ENCODE measurements around the gene NDUFB4.
"Not testable (repeated sequence)": the region's sequence is repeated elsewhere in the genome, so short reads cannot be mapped to it uniquely, and the experiment has no call there.

Gene NDUFB4

GRCh38 chr3:120569222-120570057, 26.7 kb upstream of the NDUFB4 start:
- no peak for DNase-seq (ENCODE audit: low spot score)

DNA sequence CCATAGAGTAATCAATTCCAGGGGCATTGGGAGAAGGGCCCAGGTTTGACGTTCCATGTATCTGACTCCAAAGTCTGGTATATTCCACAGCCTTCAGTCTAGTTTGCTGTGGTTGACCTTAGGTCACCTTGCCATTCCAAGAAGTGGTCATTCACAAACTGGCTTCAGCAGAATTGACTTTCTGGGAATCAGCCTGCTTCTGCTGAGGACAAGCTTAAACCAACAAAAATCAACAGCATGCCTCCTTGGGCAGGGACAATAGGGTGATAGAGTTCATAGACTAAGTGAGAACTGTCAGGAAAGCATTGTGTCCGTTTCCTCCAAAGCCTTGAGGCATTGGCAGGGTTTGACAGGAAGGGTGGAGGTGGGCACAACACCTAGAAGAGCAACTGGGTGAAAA, 24.1 kb upstream of the NDUFB4 start:
- no peak for DNase-seq (ENCODE audit: low spot score)

GRCh38 chr3:120587332-120587975, 8.7 kb upstream of the NDUFB4 start:
- no peak for DNase-seq (ENCODE audit: low spot score)

DNA sequence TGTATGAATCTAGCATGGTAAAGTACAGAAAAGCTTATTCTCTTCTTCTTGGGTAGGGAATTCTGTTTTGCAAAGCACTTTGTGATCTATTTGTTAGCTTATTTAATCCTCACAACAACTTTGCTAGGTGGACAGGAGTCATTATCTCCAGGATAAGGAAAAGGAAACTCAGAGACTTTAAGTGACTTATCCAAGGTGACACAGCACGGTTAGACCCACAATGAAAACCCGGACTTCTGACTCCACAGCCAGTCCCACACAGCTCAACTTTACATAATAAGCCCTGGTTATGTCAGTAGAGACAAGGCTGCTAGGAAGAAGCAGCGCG, 384 bp upstream of the NDUFB4 start:
- DNase-seq (ENCODE audit: low spot score) = no peak

DNA sequence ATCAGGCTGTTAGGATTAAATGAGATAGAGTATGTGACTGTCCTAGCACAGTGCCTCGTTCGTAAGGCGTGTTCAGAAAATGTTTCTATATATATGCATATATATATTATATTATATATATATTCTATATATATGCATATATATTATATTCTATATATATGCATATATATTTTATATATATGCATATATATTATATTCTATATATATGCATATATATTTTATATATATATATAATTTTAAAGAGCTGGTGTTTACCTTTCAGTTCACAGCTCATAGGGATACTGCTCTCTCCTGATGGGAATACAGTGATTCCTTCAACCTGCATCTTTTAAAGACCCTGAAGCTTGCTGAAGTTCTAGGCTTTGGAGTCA, 702 bp downstream of the NDUFB4 start:
- no peak for DNase-seq (ENCODE audit: low spot score)

- DNase-seq (ENCODE audit: low spot score) = no peak
Measured at GRCh38 chr3:120597445-120598049, 1.4 kb downstream of the NDUFB4 start.

DNA sequence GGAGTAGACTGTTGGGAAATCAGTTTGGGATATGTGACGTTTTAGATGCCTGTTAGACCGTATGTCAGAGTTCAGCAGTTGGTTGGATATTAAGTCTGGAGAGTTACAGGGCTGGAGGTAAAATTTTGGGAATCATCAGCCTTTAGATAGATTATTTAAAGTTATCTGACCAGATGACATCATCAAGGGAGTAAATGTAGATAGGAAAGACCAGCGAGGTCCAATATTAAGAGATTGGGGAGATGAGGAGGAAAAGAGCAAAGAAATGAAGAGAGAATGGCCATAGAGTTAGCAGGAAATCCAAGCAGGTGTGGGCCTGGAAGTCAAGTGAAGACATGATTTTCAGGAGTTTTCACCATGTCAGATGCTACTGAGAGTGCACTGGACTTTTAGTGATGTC, 3.1 kb downstream of the NDUFB4 start:
- DNase-seq (ENCODE audit: low spot score) = no peak

- no peak for DNase-seq (ENCODE audit: low spot score)
Measured at GRCh38 chr3:120601554-120601953, 5.4 kb downstream of the NDUFB4 start.

DNA sequence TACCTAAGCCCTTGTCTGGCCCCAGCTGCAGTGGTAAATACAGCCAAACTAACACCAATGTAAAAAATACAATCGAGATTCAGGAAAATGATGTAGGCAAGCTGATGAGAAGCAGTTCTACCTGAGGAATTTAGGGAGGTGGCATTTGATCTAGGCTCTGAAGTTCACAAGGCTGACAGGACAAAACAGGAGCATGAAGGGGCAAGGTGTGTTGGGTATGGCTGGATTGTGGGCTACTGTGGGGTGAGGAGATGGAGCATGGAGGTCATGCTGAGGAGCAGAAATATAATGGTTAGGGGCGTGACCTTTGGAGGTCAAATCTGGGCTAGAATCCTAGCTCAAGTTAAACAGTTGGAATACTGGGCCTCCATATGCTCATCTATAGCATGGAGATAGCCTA, 6.5 kb downstream of the NDUFB4 start:
- no peak for DNase-seq (ENCODE audit: low spot score)

- no peak for DNase-seq (ENCODE audit: low spot score)
Measured at GRCh38 chr3:120604382-120604781, 8.2 kb downstream of the NDUFB4 start.

DNA sequence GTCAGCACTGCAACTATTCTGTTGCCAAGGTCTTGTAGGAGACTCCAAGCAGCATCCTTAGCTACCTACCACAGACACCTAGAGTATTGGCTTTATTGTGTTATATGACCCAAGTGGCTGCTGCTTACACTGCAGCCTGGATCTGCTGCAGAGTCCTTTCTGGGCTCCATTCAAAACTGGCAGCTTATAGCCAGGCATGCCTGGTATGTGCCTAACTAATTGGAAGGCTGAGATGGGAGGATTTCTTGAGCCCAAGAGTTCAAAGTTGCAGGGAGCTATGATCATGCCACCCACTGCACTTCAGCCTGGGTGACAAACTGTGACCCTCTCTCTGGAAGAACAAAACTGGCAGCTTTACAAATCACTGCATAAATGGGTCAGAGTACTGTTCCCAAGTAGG, 8.6 kb downstream of the NDUFB4 start:
- no peak for DNase-seq (ENCODE audit: low spot score)

GRCh38 chr3:120608506-120608905, 12.4 kb downstream of the NDUFB4 start:
- DNase-seq (ENCODE audit: low spot score) = no peak

GRCh38 chr3:120614765-120615164, 18.6 kb downstream of the NDUFB4 start:
- no peak for DNase-seq (ENCODE audit: low spot score)

DNA sequence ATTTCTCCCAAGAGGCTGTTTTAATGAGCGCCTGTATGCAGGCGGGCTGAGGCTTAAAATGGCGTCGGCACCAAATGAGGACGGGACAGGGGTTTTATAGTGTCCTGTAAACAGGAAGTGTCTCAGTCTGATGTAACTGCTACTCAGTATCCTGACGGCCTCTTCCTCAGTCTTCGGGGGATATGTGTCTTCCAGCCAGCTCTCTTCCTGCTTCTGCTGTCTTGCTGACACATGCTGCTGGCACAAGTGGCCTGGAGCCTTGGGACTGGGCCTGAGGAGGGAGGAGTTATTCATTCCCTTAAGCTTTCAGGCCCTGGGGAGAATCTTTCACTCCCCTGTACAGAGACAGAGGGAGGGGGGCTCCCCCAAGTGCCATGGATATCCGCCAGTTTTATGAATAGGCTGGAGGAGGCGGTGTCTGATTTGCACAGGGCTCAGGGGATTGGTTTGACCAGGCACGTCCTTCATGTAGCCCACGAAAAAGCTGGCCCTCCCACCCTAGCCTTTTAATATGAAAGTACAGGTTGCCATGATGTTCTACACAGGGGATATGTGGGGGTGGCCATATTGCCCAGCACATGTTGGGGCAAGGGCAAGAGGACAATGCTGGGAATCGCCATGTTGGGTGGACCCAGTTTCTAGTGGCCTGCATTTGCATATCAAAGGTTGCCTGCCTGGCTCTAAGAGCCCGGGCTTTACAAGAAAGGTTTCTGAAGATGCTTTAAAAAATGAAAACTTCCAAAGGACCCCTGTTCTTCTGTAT, 19.9 kb downstream of the NDUFB4 start:
- DNase-seq (ENCODE audit: low spot score) = no peak

DNA sequence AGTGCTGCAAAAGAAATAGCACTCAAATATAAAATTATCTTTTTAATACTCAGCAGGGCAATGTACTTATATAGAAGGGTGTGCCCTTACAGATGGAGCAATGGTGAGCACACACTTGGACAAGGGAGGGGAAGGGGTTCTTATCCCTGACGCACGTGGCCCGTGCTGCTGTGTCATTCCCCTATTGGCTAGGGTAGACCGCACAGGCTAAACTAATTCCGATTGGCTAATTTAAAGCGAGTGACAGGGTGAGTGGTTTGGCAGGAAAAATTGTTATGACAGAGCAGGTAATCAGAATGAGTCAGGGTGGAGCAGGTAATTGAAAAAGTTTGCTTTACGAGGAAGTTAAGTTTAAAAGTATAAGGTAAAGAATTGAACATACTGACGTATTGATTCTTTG, 20.6 kb downstream of the NDUFB4 start:
- DNase-seq (ENCODE audit: low spot score) = not testable (repeated sequence)

GRCh38 chr3:120622457-120622856, 26.3 kb downstream of the NDUFB4 start:
- DNase-seq (ENCODE audit: low spot score) = no peak

DNA sequence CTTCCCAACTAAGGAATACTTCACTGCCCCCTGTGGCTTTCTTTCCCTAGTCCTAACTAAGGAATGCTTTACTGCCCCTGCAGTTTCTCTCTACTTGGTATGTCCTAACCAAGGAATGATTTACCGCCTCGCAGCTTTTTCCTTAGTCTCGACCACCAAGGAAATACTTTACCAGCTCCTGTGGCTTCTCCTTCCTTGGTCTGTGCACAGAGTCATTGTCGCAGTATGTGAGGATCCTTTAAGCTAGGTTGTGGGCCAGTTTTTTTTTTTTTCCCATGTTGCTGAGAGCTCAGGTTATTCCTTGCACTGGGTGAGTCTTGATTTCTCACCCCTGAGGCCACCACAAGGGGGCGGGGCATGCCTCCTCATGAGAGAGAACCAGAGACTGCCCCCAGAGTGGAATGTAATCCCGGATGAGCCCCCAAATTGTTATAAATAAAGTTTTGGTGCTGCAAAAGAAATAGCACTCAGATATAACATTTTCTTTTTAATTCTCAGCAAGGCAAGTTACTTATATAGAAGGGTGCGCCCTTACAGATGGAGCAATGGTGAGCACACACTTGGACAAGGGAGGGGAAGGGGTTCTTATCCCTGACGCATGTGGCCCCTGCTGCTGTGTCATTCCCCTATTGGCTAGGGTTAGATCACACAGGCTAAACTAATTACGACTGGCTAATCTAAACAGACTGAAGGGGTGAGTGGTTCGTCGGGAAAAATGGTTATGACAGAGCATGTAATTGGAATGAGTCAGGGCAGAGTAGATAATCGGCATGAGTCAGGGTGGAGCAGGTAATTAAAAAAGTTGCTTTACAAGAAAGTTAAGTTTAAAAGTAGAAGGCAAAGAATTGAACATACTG, 27.0 kb downstream of the NDUFB4 start:
- DNase-seq (ENCODE audit: low spot score) = no peak

DNA sequence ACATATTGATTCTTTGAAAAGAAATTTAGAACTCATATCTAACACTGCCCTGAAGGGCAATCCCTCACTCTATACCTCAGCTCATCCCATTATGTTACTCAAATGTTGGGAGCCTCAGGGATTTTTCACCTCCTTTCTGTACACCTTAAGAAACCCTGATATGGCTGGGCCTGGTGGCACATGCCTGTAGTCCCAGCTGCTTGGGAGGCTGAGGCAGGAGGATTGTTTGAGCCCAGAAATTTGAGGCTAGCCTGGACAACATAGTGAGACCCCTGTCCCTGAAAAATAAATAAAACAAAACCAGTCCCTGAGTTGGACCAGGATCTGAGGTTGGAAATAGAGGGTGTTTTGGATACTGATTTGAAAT, 27.6 kb downstream of the NDUFB4 start:
- DNase-seq (ENCODE audit: low spot score) = no peak

DNA sequence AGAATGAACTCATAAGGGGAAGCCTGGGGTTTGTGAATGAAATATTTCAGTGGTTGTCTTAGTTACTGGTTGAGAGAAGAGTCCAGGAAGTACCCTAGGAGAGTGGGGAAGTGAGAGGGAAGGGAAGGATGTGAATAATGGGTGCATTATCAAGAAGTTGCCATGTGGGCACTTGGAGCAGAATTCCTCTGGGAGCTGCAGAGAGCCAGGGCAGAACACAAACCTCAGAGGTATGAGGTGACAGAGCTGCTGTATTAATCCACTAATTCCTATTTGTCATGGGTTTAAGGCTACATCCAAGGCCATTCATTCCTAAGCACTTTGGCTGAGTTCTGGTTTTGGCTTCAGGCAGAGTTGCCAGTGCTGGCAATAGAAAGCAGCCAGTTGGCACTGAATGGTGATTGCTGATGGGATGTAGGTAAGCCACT, 29.0 kb downstream of the NDUFB4 start:
- DNase-seq (ENCODE audit: low spot score) = no peak

- no peak for DNase-seq (ENCODE audit: low spot score)
Measured at GRCh38 chr3:120634539-120634938, 38.4 kb downstream of the NDUFB4 start.

DNA sequence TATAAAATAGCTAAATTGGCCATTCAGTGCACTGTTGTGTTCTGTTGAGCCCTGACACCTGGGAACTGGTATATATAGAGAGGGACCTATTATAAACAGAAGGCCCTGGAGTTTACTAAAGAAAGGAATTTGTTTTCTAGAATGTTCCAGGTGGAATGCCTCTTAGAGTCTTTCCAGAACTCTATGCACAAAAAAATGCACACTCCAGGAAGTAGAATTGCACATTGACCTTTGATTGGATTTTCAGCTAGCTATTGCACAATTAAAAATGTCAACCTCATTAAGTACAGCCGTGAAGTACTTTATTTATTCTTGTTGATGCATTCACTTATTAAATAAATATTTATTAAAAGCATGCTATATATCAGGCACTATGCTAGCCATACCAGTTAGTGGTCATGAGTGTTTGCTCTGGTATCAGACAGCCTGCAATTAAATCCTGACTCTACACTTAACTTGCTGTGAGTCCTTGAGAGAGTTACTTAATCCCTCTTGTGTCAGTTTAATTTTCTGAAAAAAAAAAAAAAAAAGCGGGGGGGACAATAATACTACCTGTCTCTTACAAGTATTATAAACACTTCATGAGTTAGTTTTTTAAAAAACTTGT, 40.8 kb downstream of the NDUFB4 start:
- DNase-seq (ENCODE audit: low spot score) = no peak
